Lower leg skin (tissue), 4 donors: ENCODE results near the gene TNFRSF6B. TPM values are rescaled to one million over a fixed set of nuclear protein-coding genes. Genes with fewer than 3 reads are reported as not detected.

ENCODE experiments used
- DNase-seq, 2 donors: peaks; one replicate each; pipeline ENCODE4 v3.0.0-alpha.2; 2019; ENCODE audit warnings: low spot score in 2 of 2
- H3K4me3 ChIP-seq: fragments of 200-600 bp; sonication (generic); 2 replicates; pipeline ENCODE4 v1.5.1; 2017; ENCODE audit warnings: mild to moderate bottlenecking, low read depth; ENCODE audit not compliant: poor library complexity, severe bottlenecking
- POLR2A ChIP-seq, 2 donors: fragments of 450-650 bp; IDR thresholded peaks; one replicate each; pipeline ENCODE4 v1.6.1; 2016 to 2017; ENCODE audit warnings: antibody characterized with exemption in 2 of 2, mild to moderate bottlenecking in 1 of 2, moderate library complexity in 1 of 2
- WGBS, 2 donors: methylation state at CpG; one replicate each; pipeline ENCODE4 v1.1.5; 2018; 5-methylcytosine and 5-hydroxymethylcytosine counted together
- intact Hi-C: fragments of 100-400 bp; cut with DNase I; formaldehyde crosslinking; loops from one replicate; pipeline ENCODE4 v1.15.0; 2023; ENCODE audit warnings: low total_unique reads
- total RNA-seq, 4 donors: library from RNA; depleted of rRNA; stranded (reverse); fragments of >200 nt; gene quantifications; one replicate each; pipeline ENCODE4 v1.1.0, GENCODE V29; 2016
- TF ChIP-seq, protein P1 (sequence below), 3 donors: fragments of 450-650 bp; IDR thresholded peaks; one replicate each; pipeline ENCODE4 v1.5.1; 2016; ENCODE audit warnings: antibody characterized with exemption in 3 of 3, mild to moderate bottlenecking in 3 of 3, moderate library complexity in 2 of 3

TNFRSF6B gene
- total RNA-seq, 4 donors from 2014 or later: 3.0 to 49.5 (median 12.1) TPM

- DNase-seq: peak; percentile 51 to 93
- peak within 1 kb of the TSS; percentile 37 for H3K4me3 ChIP-seq
- intact Hi-C loops: no loop called here
- no peak for TF ChIP-seq POLR2A (IDR thresholded peaks at IDR 0.05)
- TF ChIP-seq, protein P1, sequence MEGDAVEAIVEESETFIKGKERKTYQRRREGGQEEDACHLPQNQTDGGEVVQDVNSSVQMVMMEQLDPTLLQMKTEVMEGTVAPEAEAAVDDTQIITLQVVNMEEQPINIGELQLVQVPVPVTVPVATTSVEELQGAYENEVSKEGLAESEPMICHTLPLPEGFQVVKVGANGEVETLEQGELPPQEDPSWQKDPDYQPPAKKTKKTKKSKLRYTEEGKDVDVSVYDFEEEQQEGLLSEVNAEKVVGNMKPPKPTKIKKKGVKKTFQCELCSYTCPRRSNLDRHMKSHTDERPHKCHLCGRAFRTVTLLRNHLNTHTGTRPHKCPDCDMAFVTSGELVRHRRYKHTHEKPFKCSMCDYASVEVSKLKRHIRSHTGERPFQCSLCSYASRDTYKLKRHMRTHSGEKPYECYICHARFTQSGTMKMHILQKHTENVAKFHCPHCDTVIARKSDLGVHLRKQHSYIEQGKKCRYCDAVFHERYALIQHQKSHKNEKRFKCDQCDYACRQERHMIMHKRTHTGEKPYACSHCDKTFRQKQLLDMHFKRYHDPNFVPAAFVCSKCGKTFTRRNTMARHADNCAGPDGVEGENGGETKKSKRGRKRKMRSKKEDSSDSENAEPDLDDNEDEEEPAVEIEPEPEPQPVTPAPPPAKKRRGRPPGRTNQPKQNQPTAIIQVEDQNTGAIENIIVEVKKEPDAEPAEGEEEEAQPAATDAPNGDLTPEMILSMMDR (IDR thresholded peaks at IDR 0.05): no peak
- WGBS, 2 donors: 0 to 15% methylated on average over 1 to 4 of the region's 136 CpGs
Observed at GRCh38 chr20:63739130-63740069, 42.9 kb downstream of the TNFRSF6B start, which contains the start of gene SLC2A4RG. TSS of gene SLC2A4RG (plus strand) at chr20:63739776. CDS start at chr20:63739913, 137 bp downstream.

- peak in 1 of 2 donors; percentile 87 for DNase-seq
- peak overlapping the region; percentile 37 for H3K4me3 ChIP-seq
- 0% methylated on average over 25 of the region's 80 CpGs; no CpG with 5 or more reads in 1 of the 2 donors for WGBS, 2 donors
- intact Hi-C loops: no loop called here
- TF ChIP-seq POLR2A (IDR thresholded peaks at IDR 0.05): no peak
- TF ChIP-seq, protein P1 (IDR thresholded peaks at IDR 0.05): no peak
Observed at GRCh38 chr20:63740070-63740626, 43.7 kb downstream of the TNFRSF6B start.

DNA sequence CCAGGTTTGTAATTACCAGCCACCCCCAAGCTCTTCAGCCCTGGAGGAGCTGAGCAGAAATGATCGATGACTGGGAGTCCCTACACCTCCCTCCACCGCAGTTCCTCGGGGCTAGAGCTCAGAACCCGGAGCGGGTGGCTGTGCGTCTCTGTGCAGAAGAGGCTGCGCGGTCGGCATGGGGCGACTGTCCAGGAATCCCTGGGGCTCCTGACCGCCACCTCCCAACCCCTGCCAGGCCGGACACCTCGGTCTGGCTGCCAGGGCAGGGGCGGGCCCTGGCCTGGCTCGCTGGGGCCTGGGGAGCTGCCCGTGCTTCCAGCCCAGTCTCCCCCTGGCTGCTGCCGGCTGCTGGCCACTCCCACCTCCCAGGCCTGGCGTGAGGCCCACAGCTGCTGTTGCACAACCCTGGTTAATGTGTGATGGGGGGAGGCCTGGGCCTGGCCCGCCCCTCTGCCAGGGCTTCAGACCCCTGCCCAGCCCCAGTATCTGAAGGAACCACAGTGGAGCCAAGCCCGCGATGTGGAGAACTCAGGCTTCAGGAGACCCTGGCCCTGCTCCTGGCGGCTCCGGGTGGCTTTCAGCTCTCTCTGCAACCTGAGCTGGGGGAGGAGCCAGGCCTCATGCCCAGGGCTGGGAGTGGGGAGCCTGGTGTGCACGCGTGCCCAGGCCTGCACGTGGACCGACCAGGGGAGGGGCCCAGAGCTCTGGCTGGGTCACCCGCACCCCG is 44.3 kb downstream of the TNFRSF6B start:
- H3K4me3 ChIP-seq: peak overlapping the region; percentile 37
- DNase-seq: peak; percentile 89 to 99
- intact Hi-C loops: no loop called here
- TF ChIP-seq POLR2A (IDR thresholded peaks at IDR 0.05): no peak
- TF ChIP-seq, protein P1 (IDR thresholded peaks at IDR 0.05): peak in 1 of 3 donors; percentile 38
- 0% methylated on average over 9 to 21 of the region's 29 CpGs for WGBS, 2 donors

DNA sequence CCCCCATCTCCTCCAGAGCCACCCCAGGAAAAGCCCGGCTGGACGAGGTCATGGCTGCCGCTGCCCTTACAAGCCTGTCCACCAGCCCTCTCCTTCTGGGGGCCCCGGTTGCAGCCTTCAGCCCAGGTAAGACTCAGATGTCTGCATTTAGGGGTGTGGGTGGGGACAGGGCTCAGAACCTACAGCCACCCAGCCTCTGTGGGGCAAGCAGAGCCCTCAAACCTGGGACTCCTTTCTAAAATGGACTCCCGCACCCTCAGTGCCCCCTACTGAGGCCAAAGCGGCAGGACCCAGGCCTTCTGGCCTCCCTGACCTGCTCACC is 44.9 kb downstream of the TNFRSF6B start:
- H3K4me3 ChIP-seq: no peak overlapping the region
- 21 to 22% methylated on average over 5 to 6 of the region's 6 CpGs for WGBS, 2 donors
- no peak for DNase-seq
- intact Hi-C loops: no loop called here
- no peak for TF ChIP-seq POLR2A (IDR thresholded peaks at IDR 0.05)
- TF ChIP-seq, protein P1 (IDR thresholded peaks at IDR 0.05): no peak

DNA sequence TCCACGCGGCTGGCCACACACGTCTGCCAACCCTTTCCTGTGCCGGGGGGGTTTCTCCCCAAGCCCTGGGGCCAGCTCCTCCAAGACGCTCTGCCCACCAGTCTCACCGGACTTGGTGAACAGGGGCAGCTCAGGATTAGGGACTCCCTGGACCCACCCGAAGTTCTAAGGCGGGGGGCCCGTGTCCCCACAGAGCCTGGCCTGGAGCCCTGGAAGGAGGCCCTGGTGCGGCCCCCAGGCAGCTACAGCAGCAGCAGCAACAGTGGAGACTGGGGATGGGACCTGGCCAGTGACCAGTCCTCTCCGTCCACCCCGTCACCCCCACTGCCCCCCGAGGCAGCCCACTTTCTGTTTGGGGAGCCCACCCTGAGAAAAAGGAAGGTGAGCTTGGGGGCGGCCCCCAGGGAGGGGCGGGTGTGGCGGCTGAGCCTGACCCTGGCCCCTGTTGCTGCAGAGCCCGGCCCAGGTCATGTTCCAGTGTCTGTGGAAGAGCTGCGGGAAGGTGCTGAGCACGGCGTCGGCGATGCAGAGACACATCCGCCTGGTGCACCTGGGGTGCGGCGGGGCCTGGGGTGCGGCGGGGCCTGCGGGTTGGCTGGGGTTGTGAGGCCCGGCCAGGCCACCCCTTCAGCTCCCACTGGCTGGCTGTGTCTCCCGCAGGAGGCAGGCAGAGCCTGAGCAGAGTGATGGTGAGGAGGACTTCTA is 45.4 kb downstream of the TNFRSF6B start:
- TF ChIP-seq, protein P1 (IDR thresholded peaks at IDR 0.05): no peak
- no peak overlapping the region for H3K4me3 ChIP-seq
- intact Hi-C loops: no loop called here
- DNase-seq: peak in 1 of 2 donors; percentile 87
- WGBS, 2 donors: 60 to 75% methylated on average over 27 to 28 of the region's 30 CpGs
